HepG2 (cell line): Measurements from ENCODE around the gene ELMO2. TPM values are rescaled to one million over a fixed set of nuclear protein-coding genes. Genes with fewer than 3 reads are reported as not detected.

ENCODE experiments used
- ATAC-seq: fragments of 200-7000 bp; cut with Tn5 transposase; 3 replicates; pipeline ENCODE4 v1.9.1; 2020; ENCODE audit warnings: mild to moderate bottlenecking, moderate library complexity
- BruUV-seq: library from RNA; stranded (reverse); fragments of 400-500 nt; replicated peaks from 2 replicates; lab custom pipeline; 2021; lab: Mats Ljungman, UMichigan
- CTCF ChIA-PET: fragments of 300-600 bp; formaldehyde crosslinking; extraction: SDS; loops from one replicate; lab custom pipeline; 2021; ENCODE audit warnings: low total read pairs, inconsistent platforms, low intra/inter-chr PET ratio; lab: Yijun Ruan, JAX
- POLR2A ChIA-PET: fragments of 350-600 bp; sonication (Branson Sonifier 250); formaldehyde crosslinking; loops from one replicate; lab custom pipeline; 2020; ENCODE audit warnings: antibody characterized with exemption, inconsistent platforms; lab: Yijun Ruan, JAX
- DNase-seq: peaks from one replicate; pipeline ENCODE4 v3.0.0-alpha.2; 2015; ENCODE audit warnings: low spot score
- FAIRE-seq: peaks from 3 replicates; lab custom pipeline; 2011; peaks lifted over from hg19 to GRCh38; lab: Jason Lieb, UNC
- H2AFZ ChIP-seq: one replicate; pipeline ENCODE4 v1.6.1; 2011; ENCODE audit warnings: low read length, inconsistent platforms
- H3K27ac ChIP-seq: fragments of 300-600 bp; 3 replicates; pipeline ENCODE4 v1.8.0; 2011; ENCODE audit warnings: mixed run types, mild to moderate bottlenecking, mixed read lengths, low read length, inconsistent platforms; ENCODE audit not compliant: insufficient read depth; ENCODE audit errors: extremely low read length
- H3K27me3 ChIP-seq, 2 experiments: fragments of 200-600 bp in 1 of 2; 2 replicates in 1 of 2; 3 replicates in 1 of 2; pipeline versions ENCODE4 v1.6.0 to v1.8.0; 2011; ENCODE audit warnings: low read length in 2 of 2, mild to moderate bottlenecking in 2 of 2, moderate library complexity in 2 of 2, inconsistent platforms in 1 of 2; ENCODE audit not compliant: insufficient read depth in 2 of 2, control insufficient read depth in 1 of 2
- H3K36me3 ChIP-seq, 2 experiments: fragments of 200-600 bp in 1 of 2; replicated peaks in 1 of 2; 2 replicates in 1 of 2; 3 replicates in 1 of 2; pipeline versions ENCODE4 v1.5.1 to v1.8.0; 2011; ENCODE audit warnings: low read length in 2 of 2, inconsistent platforms in 1 of 2; ENCODE audit not compliant: insufficient read depth in 2 of 2, control insufficient read depth in 1 of 2
- H3K4me1 ChIP-seq: 2 replicates; pipeline ENCODE4 v1.5.1; 2012; ENCODE audit warnings: low read length, inconsistent platforms; ENCODE audit not compliant: insufficient read depth
- H3K4me2 ChIP-seq: 2 replicates; pipeline ENCODE4 v1.6.0; 2011; ENCODE audit warnings: low read depth, low read length, inconsistent platforms
- H3K4me3 ChIP-seq, 3 experiments: fragments of 200-600 bp in 1 of 3; sonication (generic), shearing (Covaris generic) in 1 of 3; replicated peaks in 1 of 3; 2 replicates each; pipeline ENCODE4 v1.5.1; 2011 to 2016; ENCODE audit warnings: low read length in 3 of 3, inconsistent platforms in 2 of 3, low read depth in 2 of 3, mild to moderate bottlenecking in 2 of 3, control low read depth in 1 of 3, mixed read lengths in 1 of 3; ENCODE audit not compliant: insufficient read depth in 1 of 3
- H3K79me2 ChIP-seq: one replicate; pipeline ENCODE4 v1.6.1; 2011; ENCODE audit warnings: low read length, inconsistent platforms; ENCODE audit not compliant: insufficient read depth
- H3K9ac ChIP-seq: 2 replicates; pipeline ENCODE4 v1.6.0; 2011; ENCODE audit warnings: mild to moderate bottlenecking, low read depth, low read length, inconsistent platforms; ENCODE audit not compliant: insufficient read depth
- H3K9me3 ChIP-seq: 2 replicates; pipeline ENCODE4 v1.5.1; 2012; ENCODE audit warnings: mild to moderate bottlenecking, low read length
- H4K20me1 ChIP-seq: 2 replicates; pipeline ENCODE4 v1.6.0; 2011; ENCODE audit warnings: inconsistent platforms, mild to moderate bottlenecking, low read length, moderate library complexity; ENCODE audit not compliant: insufficient read depth
- BHLHE40 ChIP-seq: IDR thresholded peaks from 2 replicates; pipeline ENCODE4 v1.6.1; 2011; ENCODE audit warnings: low read length, improper control_type of control experiment
- HNRNPLL ChIP-seq: fragments of 200-400 bp; formaldehyde crosslinking; IDR thresholded peaks from 2 replicates; pipeline ENCODE4 v1.6.1; 2017; ENCODE audit warnings: mild to moderate bottlenecking, low read depth, low read length; ENCODE audit not compliant: poor library complexity, severe bottlenecking
- KDM5B ChIP-seq: sonication (generic); formaldehyde crosslinking; IDR thresholded peaks from 2 replicates; pipeline ENCODE4 v1.4.0; 2020; ENCODE audit warnings: missing genetic modification reagents, mild to moderate bottlenecking, borderline replicate concordance
- KMT2A ChIP-seq: sonication (generic); formaldehyde crosslinking; IDR thresholded peaks from 2 replicates; pipeline ENCODE4 v1.4.0; 2020; ENCODE audit warnings: missing genetic modification reagents
- MAFF ChIP-seq: IDR thresholded peaks from 2 replicates; pipeline ENCODE4 v1.6.1; 2011; ENCODE audit warnings: low read depth, low read length, improper control_type of control experiment
- MAFG ChIP-seq: sonication (generic); formaldehyde crosslinking; IDR thresholded peaks from 2 replicates; pipeline ENCODE4 v1.5.1; 2020; ENCODE audit warnings: mild to moderate bottlenecking, missing genetic modification reagents
- MAFK ChIP-seq, 2 experiments: IDR thresholded peaks in 1 of 2; conservative IDR thresholded peaks in 1 of 2; 2 replicates each; pipeline ENCODE4 v1.6.1; 2011; ENCODE audit warnings: improper control_type of control experiment in 2 of 2, low read length in 2 of 2
- RFX5 ChIP-seq: IDR thresholded peaks from 2 replicates; pipeline ENCODE4 v1.6.1; 2011; ENCODE audit warnings: low read depth, low read length, improper control_type of control experiment
- ZMYM3 ChIP-seq: sonication (generic); formaldehyde crosslinking; IDR thresholded peaks from 2 replicates; pipeline ENCODE4 v1.5.1; 2020; ENCODE audit warnings: mild to moderate bottlenecking, missing genetic modification reagents
- ZNF558 ChIP-seq: sonication (generic); formaldehyde crosslinking; IDR thresholded peaks from 2 replicates; pipeline ENCODE4 v1.9.0; 2022; ENCODE audit warnings: mild to moderate bottlenecking, missing genetic modification reagents, borderline replicate concordance
- ZNF768 ChIP-seq: sonication (generic); formaldehyde crosslinking; IDR thresholded peaks from 2 replicates; pipeline ENCODE4 v1.4.0; 2020; ENCODE audit warnings: missing genetic modification reagents
- ZSCAN21 ChIP-seq: sonication (generic); formaldehyde crosslinking; IDR thresholded peaks from 2 replicates; pipeline ENCODE4 v1.8.0; 2022; ENCODE audit warnings: mild to moderate bottlenecking, missing genetic modification reagents, moderate library complexity, borderline replicate concordance
- WGBS: methylation state at CpG from one replicate; pipeline ENCODE4 v1.1.6; 2017; ENCODE audit warnings: low lambda C conversion rate; 5-methylcytosine and 5-hydroxymethylcytosine counted together
- in situ Hi-C: cut with HindIII; loops from 2 replicates; pipeline ENCODE4 v1.10.0; 2017; ENCODE audit warnings: low pct_unique_long_range_greater_than_20kb; ENCODE audit not compliant: extremely low pct_ligation_motif_present
- intact Hi-C: fragments of 100-400 bp; cut with micrococcal nuclease; formaldehyde crosslinking; loops from one replicate; pipeline ENCODE4 v1.10.0; 2022; ENCODE audit not compliant: unreplicated experiment
- polyA plus RNA-seq, 8 experiments: library from polyadenylated mRNA; depleted of rRNA in 3 of 8; stranded (reverse) in 7 of 8; unstranded in 1 of 8; fragments of >200 nt; fragmentation: Illumina TruSeq in 4 of 8; extraction: Trizol in 4 of 8; gene quantifications; 2 replicates each; pipeline versions ENCODE4 v1.2.1 to v1.2.3, GENCODE V29; 2011 to 2016; ENCODE audit warnings: low read depth in 4 of 8, missing spikeins in 1 of 8, mixed read lengths in 1 of 8; ENCODE audit not compliant: insufficient read depth in 1 of 8
- total RNA-seq, 5 experiments: library from RNA; depleted of rRNA; stranded (reverse); fragments of >200 nt; fragmentation: Illumina TruSeq; extraction: Trizol; gene quantifications; 2 replicates each; pipeline ENCODE4 v1.2.3, GENCODE V29; 2016; ENCODE audit warnings: low read depth in 1 of 5
- TF ChIP-seq, protein P1 (sequence below): sonication (generic); formaldehyde crosslinking; IDR thresholded peaks from 2 replicates; pipeline ENCODE4 v1.5.0; 2020; ENCODE audit warnings: mild to moderate bottlenecking, low read depth, missing genetic modification reagents, borderline replicate concordance
- TF ChIP-seq, protein P2 (sequence below): IDR thresholded peaks from 2 replicates; pipeline ENCODE4 v1.6.1; 2016
- TF ChIP-seq, protein P3 (sequence below), 2 experiments: sonication (generic) in 1 of 2; formaldehyde crosslinking in 1 of 2; IDR thresholded peaks; 2 replicates each; pipeline versions ENCODE4 v1.5.1 to v1.6.1; 2011 to 2020; ENCODE audit warnings: borderline replicate concordance in 1 of 2, low read depth in 1 of 2, low read length in 1 of 2, mild to moderate bottlenecking in 1 of 2, missing genetic modification reagents in 1 of 2, moderate library complexity in 1 of 2

The ELMO2 gene
- total and polyA plus RNA-seq, 2 of the 13 experiments (the other 11 are each of a cell fraction or from before 2014, with no cell fraction given) = 30.6 to 35.7 TPM

DNA sequence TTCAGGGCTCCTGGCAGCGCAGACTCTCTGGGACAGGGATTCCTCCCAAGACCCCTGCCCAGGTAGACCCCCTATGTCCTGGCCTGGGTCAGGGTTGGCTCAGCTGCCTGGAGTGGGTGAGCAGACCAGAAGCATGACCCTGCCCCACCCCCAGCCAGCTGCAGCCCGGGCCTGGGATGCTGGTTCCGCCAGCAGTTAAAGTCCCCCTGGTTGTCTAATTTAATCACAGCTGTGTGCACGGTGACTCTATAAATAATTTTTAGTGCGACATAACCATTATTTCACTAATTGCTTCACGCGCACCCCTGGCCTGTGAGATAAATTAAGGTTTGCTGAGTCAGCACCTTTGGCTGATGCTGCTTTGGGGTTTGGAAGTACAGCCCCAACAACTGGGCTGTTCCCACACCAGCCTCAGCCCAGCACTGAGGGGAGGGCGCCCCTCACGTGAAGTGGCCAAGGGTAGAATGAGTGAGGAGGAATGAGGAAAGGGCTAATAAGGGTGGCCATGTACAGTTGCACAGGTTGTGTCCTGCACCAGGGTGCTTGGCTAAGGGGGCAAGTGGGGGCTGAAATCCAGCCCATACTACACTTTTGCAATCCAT lies 72.0 kb downstream of the ELMO2 start:
- intact Hi-C loops = no loop called here
- Histone ChIP-seq H3K9ac (no peak overlapping the region), H3K4me1 (peaks cover 41% of the 10 kb centered on the region), H3K4me3 (no peak overlapping the region), H3K4me2 (0 out of 2 replicates have a peak overlapping the region, but pooled peaks have one; percentile 0), H4K20me1 (no peaks in the 10 kb centered on the region), H3K27me3 (peaks cover 8 to 42% of the 10 kb centered on the region in 2 experiments; a peak in 4 of 5 replicates), H3K9me3 (no peaks in the 10 kb centered on the region), H3K36me3 (no peaks in the 10 kb centered on the region), H3K79me2 (no peaks in the 10 kb centered on the region), H3K27ac (no peak overlapping the region), H2AFZ (no peak overlapping the region)
- CTCF ChIA-PET = no interaction called here
- DNase-seq = no peak
- no peak for FAIRE-seq
- POLR2A ChIA-PET = no interaction called here
- whole genome bisulfite sequencing = 53% methylated on average over 9 of the region's 9 CpGs
- in situ Hi-C loops = no loop called here
- no TSS peak for BruUV-seq
- no peak for ATAC-seq
- TF ChIP-seq, protein P1, sequence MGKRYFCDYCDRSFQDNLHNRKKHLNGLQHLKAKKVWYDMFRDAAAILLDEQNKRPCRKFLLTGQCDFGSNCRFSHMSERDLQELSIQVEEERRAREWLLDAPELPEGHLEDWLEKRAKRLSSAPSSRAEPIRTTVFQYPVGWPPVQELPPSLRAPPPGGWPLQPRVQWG (CRISPR knock-in tag) = no peak
- peak; percentile 100 for TF ChIP-seq MAFK (conservative IDR thresholded peaks at IDR 0.05 in 1 of 2, IDR thresholded peaks at IDR 0.05 in 1 of 2; ENCODE audit: low read length in 2 of 2)
- TF ChIP-seq ZNF558 = no peak
- no peak for TF ChIP-seq KMT2A (CRISPR knock-in tag)
- TF ChIP-seq MAFF = peak; percentile 100
- 0 out of 2 replicates have a peak, but pooled peaks have one; percentile 32 for TF ChIP-seq KDM5B (CRISPR knock-in tag)
- 0 out of 2 replicates have a peak, but pooled peaks have one; percentile 26 for TF ChIP-seq BHLHE40
- TF ChIP-seq ZNF768 (CRISPR knock-in tag) = peak; percentile 14; the same call in 1 of the 2 replicates
- TF ChIP-seq, protein P2, sequence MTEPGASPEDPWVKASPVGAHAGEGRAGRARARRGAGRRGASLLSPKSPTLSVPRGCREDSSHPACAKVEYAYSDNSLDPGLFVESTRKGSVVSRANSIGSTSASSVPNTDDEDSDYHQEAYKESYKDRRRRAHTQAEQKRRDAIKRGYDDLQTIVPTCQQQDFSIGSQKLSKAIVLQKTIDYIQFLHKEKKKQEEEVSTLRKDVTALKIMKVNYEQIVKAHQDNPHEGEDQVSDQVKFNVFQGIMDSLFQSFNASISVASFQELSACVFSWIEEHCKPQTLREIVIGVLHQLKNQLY (CRISPR knock-in tag) = no peak
- TF ChIP-seq MAFG (CRISPR knock-in tag) = peak; percentile 92
- TF ChIP-seq, protein P3, sequence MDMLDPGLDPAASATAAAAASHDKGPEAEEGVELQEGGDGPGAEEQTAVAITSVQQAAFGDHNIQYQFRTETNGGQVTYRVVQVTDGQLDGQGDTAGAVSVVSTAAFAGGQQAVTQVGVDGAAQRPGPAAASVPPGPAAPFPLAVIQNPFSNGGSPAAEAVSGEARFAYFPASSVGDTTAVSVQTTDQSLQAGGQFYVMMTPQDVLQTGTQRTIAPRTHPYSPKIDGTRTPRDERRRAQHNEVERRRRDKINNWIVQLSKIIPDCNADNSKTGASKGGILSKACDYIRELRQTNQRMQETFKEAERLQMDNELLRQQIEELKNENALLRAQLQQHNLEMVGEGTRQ (IDR thresholded peaks at IDR 0.05; ENCODE audit: low read depth, low read length) = 0 out of 2 replicates have a peak, but pooled peaks have one; percentile 7
- TF ChIP-seq, protein P3 (CRISPR knock-in tag; IDR thresholded peaks at IDR 0.05; ENCODE audit: borderline replicate concordance) = no peak
- TF ChIP-seq ZSCAN21 (CRISPR knock-in tag) = 0 out of 2 replicates have a peak, but pooled peaks have one; percentile 18
- peak; percentile 1; the same call in 1 of the 2 replicates for TF ChIP-seq RFX5
- TF ChIP-seq ZMYM3 (CRISPR knock-in tag) = peak; percentile 63
- peak; percentile 12 for TF ChIP-seq HNRNPLL
